HG03196 (cell line): Measurements from ENCODE around the gene PDSS2.
"Not testable (repeated sequence)": the region's sequence is repeated elsewhere in the genome, so short reads cannot be mapped to it uniquely, and the experiment has no call there.

ENCODE experiments used
- ATAC-seq: cut with Tn5 transposase; IDR thresholded peaks from one replicate; pipeline ENCODE4 v1.9.1; 2021; ENCODE audit not compliant: unreplicated experiment

PDSS2 gene

DNA sequence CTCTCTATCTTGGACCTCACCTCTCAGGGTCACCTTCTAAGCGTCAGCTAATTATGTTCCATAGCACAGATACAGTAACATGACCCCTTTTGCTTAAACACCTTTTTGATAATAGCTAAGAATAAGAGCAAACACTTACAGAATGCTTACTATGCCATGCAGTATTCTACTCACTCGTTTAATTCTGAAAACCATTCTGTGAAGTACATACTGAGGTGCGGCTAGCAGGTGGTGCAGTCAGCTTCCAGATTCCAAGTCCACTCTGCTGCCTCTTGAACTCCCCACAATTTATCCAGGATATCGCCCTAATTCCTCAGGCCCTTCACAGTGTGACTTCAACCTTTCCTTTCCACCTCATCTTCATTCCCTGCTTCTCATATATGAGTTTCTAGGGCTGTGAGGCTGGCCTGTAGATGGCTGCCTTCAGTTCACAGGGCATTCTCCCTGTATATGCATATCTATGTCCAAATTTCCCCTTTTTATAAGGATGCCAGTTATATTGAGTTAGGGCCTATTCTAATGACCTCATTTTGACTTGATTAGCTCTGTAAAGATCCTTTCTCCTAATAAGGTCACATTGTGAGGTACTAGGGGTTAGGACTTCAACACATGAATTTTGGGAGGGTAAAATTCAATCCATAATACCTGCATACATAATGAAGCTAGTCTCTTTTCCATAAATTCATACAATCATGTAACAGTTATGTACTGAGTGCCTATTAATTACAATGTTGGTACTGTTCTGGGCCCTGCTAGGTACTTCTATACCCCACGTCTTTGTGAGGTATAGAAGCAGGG lies 130.1 kb downstream of the PDSS2 start:
- ATAC-seq: no peak

GRCh38 chr6:107328081-107328480 lies 131.3 kb downstream of the PDSS2 start:
- no peak for ATAC-seq

DNA sequence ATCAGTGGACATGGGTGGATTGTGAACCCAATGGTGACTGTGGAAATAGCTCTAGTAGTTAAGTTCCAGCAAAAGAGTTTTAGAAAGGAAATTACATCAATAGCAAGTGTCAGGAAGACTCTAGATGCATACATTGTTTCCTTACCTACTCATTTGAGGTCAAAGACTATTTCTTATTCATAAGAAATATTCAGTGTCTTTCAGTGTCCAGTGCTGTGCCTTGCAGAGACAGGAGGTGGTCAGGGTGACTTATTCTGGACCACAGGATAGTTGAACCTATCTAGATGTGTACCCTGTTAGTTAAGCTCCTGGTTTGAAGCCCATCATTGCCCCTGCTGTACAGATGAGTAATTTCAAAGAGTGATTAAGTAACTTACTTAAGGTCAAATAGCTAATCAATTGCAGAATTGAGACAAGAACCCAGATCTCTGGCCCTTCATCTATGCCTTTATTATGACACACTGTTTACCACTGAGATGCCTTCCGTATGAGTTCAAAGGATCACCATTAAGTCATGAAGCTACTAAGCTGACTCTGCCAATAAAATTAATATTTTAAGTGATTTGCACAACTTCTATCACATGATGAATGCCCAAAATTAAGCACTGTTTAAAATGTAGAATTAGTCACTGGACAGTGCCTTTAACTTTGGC lies 136.1 kb downstream of the PDSS2 start:
- ATAC-seq: no peak

DNA sequence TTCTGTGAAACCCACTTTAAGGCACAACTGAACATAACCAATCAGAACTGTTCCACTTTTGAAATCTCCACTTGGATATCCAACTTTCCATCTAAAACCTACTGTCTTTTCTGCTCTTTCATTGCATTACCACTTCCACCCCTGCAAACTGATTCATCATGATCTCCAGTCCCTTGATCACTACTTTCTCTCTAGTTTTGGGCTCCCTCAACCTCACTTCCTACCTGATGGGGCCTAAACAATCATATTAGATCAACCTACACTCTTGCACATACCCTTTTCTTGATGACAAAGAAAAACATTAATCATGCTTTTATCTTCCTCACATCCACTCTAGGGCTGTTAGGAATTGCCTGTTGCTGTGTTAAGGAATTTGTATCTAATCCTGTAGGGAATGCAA lies 137.6 kb downstream of the PDSS2 start:
- ATAC-seq: no peak

DNA sequence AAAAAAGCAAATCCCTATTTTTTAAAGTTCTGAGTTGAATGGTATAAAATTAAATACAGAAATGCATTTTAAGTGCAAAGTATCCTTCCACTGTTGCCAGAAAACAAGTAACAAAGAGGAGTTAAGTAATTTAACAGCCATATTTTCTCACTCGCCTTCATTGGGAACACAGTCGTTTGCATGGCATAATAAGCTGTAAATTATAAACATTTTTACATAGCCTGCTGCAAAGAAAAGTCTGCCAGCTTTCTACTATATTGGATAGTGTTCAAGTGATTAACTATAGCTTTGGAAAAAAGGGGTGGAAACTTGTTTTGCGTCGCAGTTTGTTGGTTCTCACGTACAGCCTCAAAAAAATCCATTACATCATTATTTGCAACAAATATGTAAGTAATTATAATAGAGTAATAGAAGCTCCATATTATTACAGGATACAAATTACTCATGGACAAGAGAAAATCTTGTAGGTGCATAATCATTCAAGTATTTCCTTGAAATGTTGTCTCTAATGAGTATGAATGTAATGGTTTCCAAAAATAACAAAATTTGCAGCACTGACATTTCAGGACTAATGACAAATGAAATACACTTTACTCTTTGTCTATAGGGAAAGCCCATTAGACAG lies 139.3 kb downstream of the PDSS2 start:
- no peak for ATAC-seq

GRCh38 chr6:107318100-107318736 lies 141.1 kb downstream of the PDSS2 start:
- ATAC-seq: peak; percentile 82

- ATAC-seq: no peak
These were observed 144.2 kb downstream of the PDSS2 start for GRCh38 chr6:107315114-107315513.

DNA sequence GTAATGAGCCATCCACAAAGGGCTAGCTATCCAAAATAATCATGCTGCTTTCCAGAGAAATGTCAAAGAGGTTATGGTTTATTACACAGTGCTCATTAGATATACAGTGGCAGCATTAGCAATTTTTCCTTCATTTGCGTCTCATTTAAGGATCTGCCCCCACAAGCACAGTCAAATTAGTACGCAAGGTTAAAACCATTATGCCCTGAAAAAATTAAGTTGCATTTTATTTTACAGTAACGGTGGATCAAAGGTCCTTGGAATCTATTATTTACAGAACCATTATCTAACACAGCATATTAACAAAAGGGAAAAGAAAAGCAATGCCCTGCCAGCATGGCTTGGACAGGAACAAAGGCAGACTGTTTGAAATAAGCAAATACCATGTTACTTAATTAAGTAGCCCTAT lies 144.8 kb downstream of the PDSS2 start:
- no peak for ATAC-seq

DNA sequence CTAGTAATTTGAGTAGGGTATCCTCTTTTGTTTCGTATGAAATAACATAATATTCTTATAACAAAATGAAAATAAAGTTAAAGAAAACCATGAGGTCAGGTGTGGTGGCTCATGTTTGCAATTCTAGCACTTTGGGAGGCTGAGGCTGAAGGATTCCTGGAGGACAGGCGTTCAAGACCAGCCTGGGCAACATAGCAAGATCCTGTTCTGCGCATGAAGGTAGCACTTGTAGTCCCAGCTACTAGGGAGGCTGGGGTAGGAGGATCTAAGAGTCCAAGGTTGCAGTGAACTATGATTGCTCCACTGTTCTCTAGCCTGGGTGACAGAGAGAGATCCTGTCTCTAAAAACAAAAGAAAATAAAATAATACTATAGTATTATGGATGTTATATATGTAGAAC lies 145.6 kb downstream of the PDSS2 start:
- ATAC-seq: no peak

DNA sequence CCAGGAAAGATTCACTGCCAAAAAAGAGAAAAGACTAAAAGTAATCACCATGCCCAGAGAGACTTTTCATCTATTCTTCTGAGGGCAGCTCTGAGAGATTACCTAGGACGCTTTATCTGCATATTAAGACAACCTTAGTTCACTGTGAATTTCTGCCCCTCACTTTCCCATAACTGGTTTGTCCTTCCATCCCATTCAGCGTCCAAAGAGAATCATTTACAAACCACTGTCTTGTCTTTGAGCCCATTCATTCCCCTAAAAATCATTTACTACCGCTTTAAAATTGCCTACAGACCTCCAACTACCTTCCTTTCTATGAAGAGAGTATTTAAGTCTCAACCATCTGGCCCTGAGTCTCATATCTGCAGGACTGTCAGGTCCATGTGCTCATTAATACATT lies 149.0 kb downstream of the PDSS2 start:
- ATAC-seq: no peak

- ATAC-seq: no peak
These were observed 150.7 kb downstream of the PDSS2 start for GRCh38 chr6:107308677-107309076.

DNA sequence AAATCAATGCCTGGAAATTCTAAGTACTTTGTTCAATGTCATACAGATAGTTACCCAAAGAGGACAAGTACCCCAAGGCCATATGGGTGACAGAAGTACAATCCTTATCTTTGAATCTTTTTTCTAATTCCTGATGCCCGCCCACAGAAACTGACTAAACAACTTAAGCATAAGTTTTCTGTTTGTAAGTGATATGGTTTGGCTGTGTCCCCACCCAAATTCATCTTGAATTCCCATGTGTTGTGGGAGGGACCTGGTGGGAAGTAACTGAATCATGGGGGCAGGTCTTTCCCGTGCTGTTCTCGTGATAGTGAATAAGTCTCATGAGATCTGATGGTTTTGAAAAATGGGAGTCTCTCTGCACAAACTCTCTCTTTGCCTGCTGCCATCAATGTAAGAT lies 153.4 kb downstream of the PDSS2 start:
- ATAC-seq: not testable (repeated sequence)

DNA sequence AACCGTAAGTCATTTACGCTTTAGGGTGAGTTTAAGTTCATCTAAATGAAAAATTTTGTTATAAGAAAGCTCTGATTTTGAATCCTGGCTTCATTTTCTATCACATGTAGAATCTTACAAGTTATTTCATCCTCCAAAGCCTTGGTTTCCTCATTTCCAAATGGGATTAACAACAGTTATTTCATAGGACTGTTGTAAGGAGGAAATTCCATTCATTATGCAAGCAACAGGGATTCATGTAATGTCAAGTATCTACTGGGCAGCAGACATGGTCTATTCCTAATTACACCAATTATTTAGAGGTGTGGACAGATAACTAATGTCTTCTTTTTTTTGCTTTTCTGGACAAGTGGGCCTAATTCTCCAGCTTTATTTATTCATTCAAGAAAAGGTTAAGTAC lies 154.0 kb downstream of the PDSS2 start:
- no peak for ATAC-seq

GRCh38 chr6:107304421-107305025 lies 154.8 kb downstream of the PDSS2 start:
- ATAC-seq: no peak

DNA sequence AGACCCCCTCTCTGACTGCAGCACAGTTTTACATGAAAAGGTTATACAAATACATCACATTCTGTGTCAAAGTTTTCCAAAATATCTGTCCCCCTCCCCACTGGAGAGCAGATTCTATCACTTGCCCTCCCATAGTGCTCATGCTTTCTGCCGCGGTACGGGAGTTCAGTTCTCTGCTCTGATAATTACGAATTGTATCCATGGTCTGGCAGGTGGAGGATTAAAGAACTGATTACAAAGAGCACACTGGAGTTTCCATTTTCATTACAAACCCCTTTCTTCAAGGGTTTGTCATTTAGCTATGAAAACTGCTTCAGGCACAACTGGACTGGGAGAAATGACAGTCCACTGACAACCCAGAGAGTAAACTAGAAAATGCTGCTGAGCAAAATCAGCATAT lies 166.0 kb downstream of the PDSS2 start:
- ATAC-seq: no peak

GRCh38 chr6:107292715-107293271 lies 166.6 kb downstream of the PDSS2 start:
- ATAC-seq: no peak

DNA sequence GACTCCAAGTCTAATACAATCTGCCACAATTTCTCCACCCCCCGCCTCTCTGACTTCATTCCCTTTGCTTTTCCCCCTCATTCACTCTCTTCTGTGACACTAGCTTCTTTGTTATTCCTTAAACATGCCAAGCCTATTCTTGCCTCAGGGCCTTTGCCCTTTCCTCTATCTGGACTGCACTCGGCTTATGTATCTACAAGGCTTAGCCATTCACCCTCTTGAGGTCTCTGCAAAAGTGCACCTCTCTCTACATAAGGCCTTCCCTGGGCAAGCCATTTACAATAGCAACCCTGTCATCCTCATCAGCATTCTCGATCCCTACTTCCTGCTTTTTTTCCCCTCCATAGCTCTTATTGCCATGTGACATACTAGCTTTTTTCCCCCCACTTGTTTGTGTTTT lies 168.9 kb downstream of the PDSS2 start:
- ATAC-seq: no peak

DNA sequence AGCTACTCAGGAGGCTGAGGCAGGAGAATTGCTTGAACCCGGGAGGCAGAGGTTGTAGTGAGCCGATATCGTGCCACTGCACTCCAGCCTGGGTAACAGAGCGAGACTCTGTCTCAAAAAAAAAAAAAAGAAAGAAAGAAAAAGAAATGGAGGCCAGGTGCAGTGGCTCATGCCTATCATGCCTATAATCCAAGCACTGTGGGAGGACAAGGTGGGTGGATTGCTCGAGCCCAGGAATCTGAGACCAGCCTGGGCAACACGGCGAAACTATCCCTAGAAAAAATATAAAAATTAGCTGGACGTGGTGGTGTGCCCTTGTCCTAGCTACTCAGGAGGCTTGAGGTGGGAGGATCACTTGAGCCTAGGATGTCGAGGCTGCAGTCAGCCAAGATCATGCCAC lies 170.1 kb downstream of the PDSS2 start:
- ATAC-seq: not testable (repeated sequence)

DNA sequence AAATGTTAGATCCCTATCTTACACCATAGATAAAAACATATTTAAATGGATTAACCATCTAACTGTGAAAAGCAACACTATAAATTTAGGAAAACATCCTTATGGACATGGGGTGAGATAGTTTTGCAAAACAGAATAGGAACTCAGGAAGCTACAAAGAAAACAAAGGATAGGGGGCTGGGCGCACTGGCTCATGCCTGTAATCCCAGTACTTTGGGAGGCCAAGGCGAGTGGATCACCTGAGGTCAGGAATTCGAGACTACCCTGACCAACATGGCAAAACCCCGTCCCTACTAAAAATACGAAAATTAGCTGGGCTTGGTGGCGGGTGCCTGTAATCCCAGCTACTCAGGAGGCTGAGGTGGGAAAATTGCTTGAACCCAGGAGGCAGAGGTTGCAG lies 173.7 kb downstream of the PDSS2 start:
- ATAC-seq: not testable (repeated sequence)

DNA sequence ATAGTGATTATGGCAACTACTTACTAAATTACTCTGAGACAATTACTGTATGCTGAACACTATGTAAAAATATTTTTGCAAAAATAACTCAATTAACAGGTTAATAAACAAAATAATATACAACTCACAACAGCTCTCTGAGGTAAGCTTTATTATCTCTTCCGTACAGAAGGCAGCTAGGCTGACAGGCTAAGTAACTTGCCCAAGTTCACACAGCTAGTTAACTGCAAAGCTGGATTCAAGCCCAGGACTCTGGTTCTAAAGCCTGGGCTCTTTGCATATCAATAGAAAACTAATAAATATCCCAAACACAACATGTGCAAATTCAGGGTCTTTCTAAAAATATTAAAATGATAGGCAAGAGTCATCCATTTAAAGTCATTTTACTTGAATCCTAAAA lies 174.6 kb downstream of the PDSS2 start:
- ATAC-seq: no peak

DNA sequence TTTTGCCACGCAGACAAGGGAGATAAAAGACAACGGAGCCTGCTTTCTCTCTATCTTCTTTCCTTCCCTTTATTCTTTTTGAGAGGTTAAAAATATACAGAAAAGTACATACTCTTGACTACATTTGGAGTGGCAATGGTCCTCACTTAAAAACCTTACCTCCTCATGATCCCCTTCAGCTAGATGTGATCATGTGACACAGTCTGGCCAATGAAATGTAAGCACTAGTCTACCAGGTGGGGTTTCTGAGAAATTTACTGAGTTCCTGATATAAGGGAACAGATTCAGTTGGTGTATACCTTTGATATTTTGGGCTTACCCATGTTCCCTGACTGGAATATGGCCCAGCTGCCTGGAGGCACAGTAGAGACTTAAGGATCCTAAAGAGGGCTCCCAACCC lies 178.6 kb downstream of the PDSS2 start:
- ATAC-seq: no peak
